GM12878 (cell line): ENCODE data around the gene CPO. TPM values are rescaled to one million over a fixed set of nuclear protein-coding genes. Genes with fewer than 3 reads are reported as not detected.

ENCODE experiments used
- ATAC-seq: fragments of 200-7000 bp; cut with Tn5 transposase; 3 replicates; pipeline ENCODE4 v1.9.1; 2020; ENCODE audit warnings: mild to moderate bottlenecking, moderate library complexity
- BruUV-seq: library from RNA; stranded (reverse); fragments of 400-500 nt; replicated peaks from 2 replicates; lab custom pipeline; 2021; lab: Mats Ljungman, UMichigan
- CTCF ChIA-PET: fragments of 300-600 bp; sonication (Branson Sonifier 250); formaldehyde crosslinking; extraction: SDS; loops from one replicate; lab custom pipeline; 2021; ENCODE audit warnings: inconsistent platforms; lab: Yijun Ruan, JAX
- POLR2A ChIA-PET: fragments of 350-600 bp; formaldehyde crosslinking; extraction: SDS; loops from one replicate; lab custom pipeline; 2021; ENCODE audit warnings: inconsistent platforms; lab: Charles Lee
- RAD21 ChIA-PET: fragments of 300-600 bp; sonication (Branson Sonifier 250); formaldehyde crosslinking; loops from one replicate; lab custom pipeline; 2023; ENCODE audit warnings: antibody characterized with exemption; ENCODE audit not compliant: unreplicated experiment; lab: Charles Lee
- SMC1A ChIA-PET: fragments of 300-600 bp; sonication (Branson Sonifier 250); formaldehyde crosslinking; loops from one replicate; lab custom pipeline; 2023; ENCODE audit not compliant: unreplicated experiment, uncharacterized antibody; lab: Charles Lee
- DNase-seq: peaks from one replicate; pipeline ENCODE4 v3.0.0-alpha.2; 2011; ENCODE audit warnings: low read depth, low spot score
- FAIRE-seq: peaks from 3 replicates; lab custom pipeline; 2011; peaks lifted over from hg19 to GRCh38; lab: Jason Lieb, UNC
- H2AFZ ChIP-seq: 2 replicates; pipeline ENCODE4 v1.6.0; 2011; ENCODE audit warnings: low read depth, low read length, control low read depth; ENCODE audit not compliant: control insufficient read depth
- H3K27ac ChIP-seq: 2 replicates; pipeline ENCODE4 v1.5.1; 2011; ENCODE audit warnings: control low read depth; ENCODE audit not compliant: control insufficient read depth, insufficient read depth
- H3K27me3 ChIP-seq, 2 experiments: replicated peaks in 1 of 2; 2 replicates each; pipeline versions ENCODE4 v1.6.0 to v1.6.1; 2011; ENCODE audit warnings: low read length in 1 of 2; ENCODE audit not compliant: control insufficient read depth in 2 of 2, insufficient read depth in 2 of 2
- H3K36me3 ChIP-seq, 2 experiments: 2 replicates each; pipeline ENCODE4 v1.5.1; 2011; ENCODE audit warnings: low read length in 1 of 2; ENCODE audit not compliant: control insufficient read depth in 2 of 2, insufficient read depth in 2 of 2
- H3K4me1 ChIP-seq: 2 replicates; pipeline ENCODE4 v1.6.1; 2011; ENCODE audit warnings: mild to moderate bottlenecking, low read length, moderate library complexity, mixed read lengths; ENCODE audit not compliant: control insufficient read depth, insufficient read depth
- H3K4me2 ChIP-seq: 2 replicates; pipeline ENCODE4 v1.6.0; 2011; ENCODE audit warnings: control low read depth; ENCODE audit not compliant: control insufficient read depth, insufficient read depth
- H3K4me3 ChIP-seq: fragments of 200-600 bp; sonication (generic); 2 replicates; pipeline ENCODE4 v1.5.1; 2016
- H3K79me2 ChIP-seq: 2 replicates; pipeline ENCODE4 v1.6.0; 2011; ENCODE audit warnings: low read length; ENCODE audit not compliant: control insufficient read depth, insufficient read depth
- H3K9ac ChIP-seq: 2 replicates; pipeline ENCODE4 v1.8.0; 2011; ENCODE audit warnings: low read length, control low read depth, mixed read lengths; ENCODE audit not compliant: control insufficient read depth, insufficient read depth
- H3K9me3 ChIP-seq: replicated peaks from 3 replicates; pipeline ENCODE4 v1.5.1; 2011; ENCODE audit warnings: mild to moderate bottlenecking, low read length; ENCODE audit not compliant: control insufficient read depth, insufficient read depth
- H4K20me1 ChIP-seq: 2 replicates; pipeline ENCODE4 v1.6.0; 2011; ENCODE audit not compliant: control insufficient read depth, insufficient read depth
- CBFB ChIP-seq: IDR thresholded peaks from 2 replicates; pipeline ENCODE4 v1.6.1; 2016; ENCODE audit warnings: antibody characterized with exemption, low read depth
- ESRRA ChIP-seq: IDR thresholded peaks from 2 replicates; pipeline ENCODE4 v1.6.1; 2012; ENCODE audit warnings: mild to moderate bottlenecking, low read length, improper control_type of control experiment
- FOXM1 ChIP-seq: IDR thresholded peaks from 2 replicates; pipeline ENCODE4 v1.6.1; 2012; ENCODE audit warnings: low read depth, mild to moderate bottlenecking, inconsistent platforms, low read length, moderate library complexity
- KLF5 ChIP-seq: fragments of 450-650 bp; IDR thresholded peaks from 2 replicates; pipeline ENCODE4 v1.6.1; 2014; ENCODE audit warnings: mild to moderate bottlenecking; ENCODE audit not compliant: partially characterized antibody
- RBBP5 ChIP-seq: fragments of 200-600 bp; sonication (generic); conservative IDR thresholded peaks from 2 replicates; pipeline ENCODE4 v1.6.1; 2016
- SPI1 ChIP-seq: IDR thresholded peaks from 2 replicates; pipeline ENCODE4 v1.6.1; 2011; ENCODE audit warnings: low read depth, mild to moderate bottlenecking, low read length, moderate library complexity, borderline replicate concordance; ENCODE audit not compliant: insufficient read depth
- WGBS: methylation state at CpG from one replicate; pipeline ENCODE4 v1.1.6; 2016; ENCODE audit warnings: low lambda C conversion rate; ENCODE audit not compliant: insufficient replicate concordance, insufficient coverage; ENCODE audit errors: missing lambda C conversion rate; 5-methylcytosine and 5-hydroxymethylcytosine counted together
- in situ Hi-C: fragments of 300-500 bp; cut with MboI; formaldehyde crosslinking; loops from 9 replicates; pipeline ENCODE4 v1.14.3; 2018; ENCODE audit warnings: mixed read lengths
- intact Hi-C: fragments of 100-400 bp; cut with micrococcal nuclease; formaldehyde crosslinking; loops from one replicate; pipeline ENCODE4 v1.14.2; 2022; ENCODE audit not compliant: unreplicated experiment
- polyA plus RNA-seq, 11 experiments: library from polyadenylated mRNA; depleted of rRNA in 4 of 11; unstranded in 6 of 11; stranded (reverse) in 5 of 11; fragments of >200 nt; fragmentation: Nextera tagmentation in 4 of 11; fragmentation: Illumina TruSeq in 1 of 11; extraction: Ambion mirVana in 4 of 11; extraction: Trizol in 1 of 11; gene quantifications; 1 replicate in 1 of 11; 2 replicates in 10 of 11; pipeline versions ENCODE4 v1.2.1 to v1.2.3, GENCODE V29; 2011 to 2016; ENCODE audit warnings: inconsistent platforms in 2 of 11, missing spikeins in 2 of 11, low read depth in 1 of 11
- total RNA-seq, 4 experiments: library from RNA; depleted of rRNA in 3 of 4; stranded (reverse); fragments of >200 nt in 3 of 4; fragmentation: Illumina TruSeq in 1 of 4; extraction: Trizol in 1 of 4; gene quantifications; 2 replicates each; pipeline versions ENCODE4 v1.2.1 to v1.2.3, GENCODE V29; 2013 to 2021
- TF ChIP-seq, protein P1 (sequence below): fragments of 450-650 bp; IDR thresholded peaks from 2 replicates; pipeline ENCODE4 v1.6.1; 2018; ENCODE audit warnings: mild to moderate bottlenecking, low read depth, moderate library complexity; ENCODE audit not compliant: partially characterized antibody
- TF ChIP-seq, protein P2 (sequence below): fragments of 450-650 bp; IDR thresholded peaks from 2 replicates; pipeline ENCODE4 v1.6.1; 2017; ENCODE audit warnings: mild to moderate bottlenecking, low read depth, inconsistent platforms; ENCODE audit not compliant: poor library complexity, severe bottlenecking
- TF ChIP-seq, protein P3 (sequence below), 3 experiments: IDR thresholded peaks in 2 of 3; conservative IDR thresholded peaks in 1 of 3; 2 replicates each; pipeline ENCODE4 v1.5.1; 2011; ENCODE audit warnings: low read depth in 3 of 3, low read length in 3 of 3, mild to moderate bottlenecking in 3 of 3, control low read depth in 2 of 3, moderate library complexity in 2 of 3, inconsistent platforms in 1 of 3, mixed read lengths in 1 of 3; ENCODE audit not compliant: control insufficient read depth in 2 of 3, insufficient read depth in 1 of 3; ENCODE audit errors: extremely low read depth in 1 of 3

The CPO gene
- total and polyA plus RNA-seq, 10 of the 15 experiments (the other 5 are each of a cell fraction or from before 2014, with no cell fraction given): 0.13 to 0.14 TPM; not detected in 8

DNA sequence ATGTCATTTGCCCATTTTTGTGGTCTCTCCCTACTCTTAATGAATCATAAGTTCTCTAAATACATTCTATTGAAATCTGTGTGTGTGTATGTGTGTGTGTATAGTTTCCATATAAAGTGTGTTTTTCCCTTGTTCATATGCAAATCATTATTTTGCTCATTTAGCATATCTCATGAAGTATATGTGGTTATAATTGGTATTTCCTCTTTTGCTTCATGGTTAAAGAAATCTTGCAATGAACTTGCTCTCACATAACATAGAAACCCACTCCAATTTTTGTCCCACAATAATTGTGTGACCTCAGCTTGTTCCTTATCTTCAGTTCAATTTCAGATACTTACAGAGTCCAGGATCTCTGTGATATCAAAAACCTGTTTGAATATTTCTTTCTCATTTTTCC, 1.2 kb downstream of the CPO start:
- intact Hi-C loops (no loop called here), in situ Hi-C loops (no loop called here)
- no peaks in the 10 kb centered on the region for H3K36me3 ChIP-seq
- FAIRE-seq (no peak), ATAC-seq (no peak), DNase-seq (no peak)
- no TSS peak for BruUV-seq
- H3K4me3 ChIP-seq: no peak overlapping the region
- no peak overlapping the region for H3K9ac ChIP-seq
- ChIA-PET RAD21 (no interaction called here), POLR2A (no interaction called here), CTCF (no interaction called here), SMC1A (no interaction called here)
- no peaks in the 10 kb centered on the region for H4K20me1 ChIP-seq
- H3K4me1 ChIP-seq: no peaks in the 10 kb centered on the region
- TF ChIP-seq FOXM1: no peak
- TF ChIP-seq SPI1: no peak
- H3K79me2 ChIP-seq: no peaks in the 10 kb centered on the region
- H3K27me3 ChIP-seq: no peaks in the 10 kb centered on the region
- no peaks in the 10 kb centered on the region for H3K9me3 ChIP-seq
- no peak overlapping the region for H2AFZ ChIP-seq
- no peak overlapping the region for H3K27ac ChIP-seq
- no peak overlapping the region for H3K4me2 ChIP-seq

DNA sequence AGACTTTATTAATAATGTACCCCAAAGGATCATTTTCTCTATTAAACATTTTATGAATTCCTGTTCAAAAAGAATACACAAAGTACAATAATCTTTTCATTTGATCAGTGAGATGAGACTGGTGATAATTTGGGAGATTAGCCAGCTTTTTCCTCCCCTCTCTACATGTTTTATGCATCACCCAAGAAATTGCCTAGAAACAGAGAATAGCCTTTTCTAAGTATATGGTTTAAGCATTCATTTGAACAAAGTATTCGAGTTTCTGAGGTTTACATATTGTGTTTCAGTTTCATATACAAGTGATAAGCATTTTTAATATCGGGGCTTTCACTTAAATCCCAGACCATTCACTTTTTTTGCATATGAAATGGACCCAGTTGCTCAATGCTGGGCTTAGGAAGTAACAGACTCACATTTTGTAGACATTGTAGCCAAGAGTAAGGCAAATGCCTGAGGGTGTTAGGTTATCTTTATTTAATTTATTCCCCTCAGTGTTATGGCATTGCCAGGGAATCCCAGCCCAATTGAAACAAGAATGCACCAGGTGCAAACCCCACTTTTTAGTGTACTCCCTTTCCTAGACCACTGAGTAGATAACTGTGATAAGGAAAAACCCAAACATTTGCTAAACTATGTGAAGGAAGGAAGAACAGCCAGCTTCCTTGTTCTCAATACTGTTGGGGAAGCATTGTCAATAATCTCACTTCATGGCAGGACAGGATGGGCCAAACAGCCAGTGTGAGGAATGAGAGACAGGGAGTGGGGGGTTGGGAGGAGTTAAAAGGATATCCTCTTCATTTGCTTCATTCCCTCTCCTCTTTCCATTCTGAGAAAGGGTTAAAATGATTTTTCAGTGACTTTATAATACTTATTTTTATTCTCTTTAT, 3.5 kb downstream of the CPO start:
- H4K20me1 ChIP-seq: no peaks in the 10 kb centered on the region
- ChIA-PET RAD21 (no interaction called here), POLR2A (no interaction called here), CTCF (no interaction called here), SMC1A (no interaction called here)
- intact Hi-C loops (no loop called here), in situ Hi-C loops (no loop called here)
- H3K4me2 ChIP-seq: no peak overlapping the region
- no peaks in the 10 kb centered on the region for H3K36me3 ChIP-seq
- DNase-seq (no peak), FAIRE-seq (no peak), ATAC-seq (no peak)
- no peaks in the 10 kb centered on the region for H3K79me2 ChIP-seq
- H3K4me3 ChIP-seq: no peak overlapping the region
- H3K4me1 ChIP-seq: no peaks in the 10 kb centered on the region
- BruUV-seq: no TSS peak
- H3K27ac ChIP-seq: no peak overlapping the region
- 0% methylated on average over 2 of the region's 2 CpGs for WGBS
- H3K27me3 ChIP-seq: no peaks in the 10 kb centered on the region
- no peak overlapping the region for H3K9ac ChIP-seq
- H3K9me3 ChIP-seq: no peaks in the 10 kb centered on the region
- H2AFZ ChIP-seq: no peak overlapping the region
- TF ChIP-seq ESRRA: no peak
- TF ChIP-seq KLF5: no peak
- TF ChIP-seq, protein P1, sequence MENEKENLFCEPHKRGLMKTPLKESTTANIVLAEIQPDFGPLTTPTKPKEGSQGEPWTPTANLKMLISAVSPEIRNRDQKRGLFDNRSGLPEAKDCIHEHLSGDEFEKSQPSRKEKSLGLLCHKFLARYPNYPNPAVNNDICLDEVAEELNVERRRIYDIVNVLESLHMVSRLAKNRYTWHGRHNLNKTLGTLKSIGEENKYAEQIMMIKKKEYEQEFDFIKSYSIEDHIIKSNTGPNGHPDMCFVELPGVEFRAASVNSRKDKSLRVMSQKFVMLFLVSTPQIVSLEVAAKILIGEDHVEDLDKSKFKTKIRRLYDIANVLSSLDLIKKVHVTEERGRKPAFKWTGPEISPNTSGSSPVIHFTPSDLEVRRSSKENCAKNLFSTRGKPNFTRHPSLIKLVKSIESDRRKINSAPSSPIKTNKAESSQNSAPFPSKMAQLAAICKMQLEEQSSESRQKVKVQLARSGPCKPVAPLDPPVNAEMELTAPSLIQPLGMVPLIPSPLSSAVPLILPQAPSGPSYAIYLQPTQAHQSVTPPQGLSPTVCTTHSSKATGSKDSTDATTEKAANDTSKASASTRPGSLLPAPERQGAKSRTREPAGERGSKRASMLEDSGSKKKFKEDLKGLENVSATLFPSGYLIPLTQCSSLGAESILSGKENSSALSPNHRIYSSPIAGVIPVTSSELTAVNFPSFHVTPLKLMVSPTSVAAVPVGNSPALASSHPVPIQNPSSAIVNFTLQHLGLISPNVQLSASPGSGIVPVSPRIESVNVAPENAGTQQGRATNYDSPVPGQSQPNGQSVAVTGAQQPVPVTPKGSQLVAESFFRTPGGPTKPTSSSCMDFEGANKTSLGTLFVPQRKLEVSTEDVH: no peak
- no peak for TF ChIP-seq RBBP5
- TF ChIP-seq, protein P2, sequence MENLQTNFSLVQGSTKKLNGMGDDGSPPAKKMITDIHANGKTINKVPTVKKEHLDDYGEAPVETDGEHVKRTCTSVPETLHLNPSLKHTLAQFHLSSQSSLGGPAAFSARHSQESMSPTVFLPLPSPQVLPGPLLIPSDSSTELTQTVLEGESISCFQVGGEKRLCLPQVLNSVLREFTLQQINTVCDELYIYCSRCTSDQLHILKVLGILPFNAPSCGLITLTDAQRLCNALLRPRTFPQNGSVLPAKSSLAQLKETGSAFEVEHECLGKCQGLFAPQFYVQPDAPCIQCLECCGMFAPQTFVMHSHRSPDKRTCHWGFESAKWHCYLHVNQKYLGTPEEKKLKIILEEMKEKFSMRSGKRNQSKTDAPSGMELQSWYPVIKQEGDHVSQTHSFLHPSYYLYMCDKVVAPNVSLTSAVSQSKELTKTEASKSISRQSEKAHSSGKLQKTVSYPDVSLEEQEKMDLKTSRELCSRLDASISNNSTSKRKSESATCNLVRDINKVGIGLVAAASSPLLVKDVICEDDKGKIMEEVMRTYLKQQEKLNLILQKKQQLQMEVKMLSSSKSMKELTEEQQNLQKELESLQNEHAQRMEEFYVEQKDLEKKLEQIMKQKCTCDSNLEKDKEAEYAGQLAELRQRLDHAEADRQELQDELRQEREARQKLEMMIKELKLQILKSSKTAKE: no peak
- TF ChIP-seq, protein P3, sequence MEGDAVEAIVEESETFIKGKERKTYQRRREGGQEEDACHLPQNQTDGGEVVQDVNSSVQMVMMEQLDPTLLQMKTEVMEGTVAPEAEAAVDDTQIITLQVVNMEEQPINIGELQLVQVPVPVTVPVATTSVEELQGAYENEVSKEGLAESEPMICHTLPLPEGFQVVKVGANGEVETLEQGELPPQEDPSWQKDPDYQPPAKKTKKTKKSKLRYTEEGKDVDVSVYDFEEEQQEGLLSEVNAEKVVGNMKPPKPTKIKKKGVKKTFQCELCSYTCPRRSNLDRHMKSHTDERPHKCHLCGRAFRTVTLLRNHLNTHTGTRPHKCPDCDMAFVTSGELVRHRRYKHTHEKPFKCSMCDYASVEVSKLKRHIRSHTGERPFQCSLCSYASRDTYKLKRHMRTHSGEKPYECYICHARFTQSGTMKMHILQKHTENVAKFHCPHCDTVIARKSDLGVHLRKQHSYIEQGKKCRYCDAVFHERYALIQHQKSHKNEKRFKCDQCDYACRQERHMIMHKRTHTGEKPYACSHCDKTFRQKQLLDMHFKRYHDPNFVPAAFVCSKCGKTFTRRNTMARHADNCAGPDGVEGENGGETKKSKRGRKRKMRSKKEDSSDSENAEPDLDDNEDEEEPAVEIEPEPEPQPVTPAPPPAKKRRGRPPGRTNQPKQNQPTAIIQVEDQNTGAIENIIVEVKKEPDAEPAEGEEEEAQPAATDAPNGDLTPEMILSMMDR (IDR thresholded peaks at IDR 0.05 in 2 of 3, conservative IDR thresholded peaks at IDR 0.05 in 1 of 3; ENCODE audit: control insufficient read depth in 2 of 3, extremely low read depth in 1 of 3, insufficient read depth in 1 of 3, low read depth in 3 of 3, low read length in 3 of 3): no peak
- no peak for TF ChIP-seq CBFB
